ENCODE data around the gene FNBP1.

Gene FNBP1

GRCh38 chr9:130058154-130058553, 15.2 kb upstream of the FNBP1 start:
- Histone ChIP-seq H3K4me1 (ENCODE audit: control insufficient read depth, insufficient read depth, low read length) (no peaks in the 10 kb centered on the region), H3K27ac (ENCODE audit: extremely low read depth, low read depth, low read length) (no peak overlapping the region), H3K4me3 (ENCODE audit: low read depth, low read length) (no peak overlapping the region), H3K36me3 (ENCODE audit: control insufficient read depth in 2 of 2, insufficient read depth in 1 of 2, low read length in 2 of 2) (peaks cover 0 to 7% of the 10 kb centered on the region in 2 experiments; a peak in 2 of 3 replicates), H3K9me3 (ENCODE audit: control insufficient read depth, insufficient read depth, low read depth, low read length) (no peaks in the 10 kb centered on the region)
- CTCF ChIA-PET, result interaction anchor here (0.6 to 2.2 kb wide), 10 partner anchors 9 to 594 kb away, joined by 3 to 11 read pairs (median 4); partner anchors contain the start of gene C9orf50
- POLR2A ChIA-PET, result interaction anchor here (0.7 kb wide), 1 partner anchor 696 kb away, joined by 3 read pairs; no protein-coding TSS in a partner anchor
- TF ChIP-seq ZNF391 (tag by site-specific recombination; IDR thresholded peaks at IDR 0.05; ENCODE audit: borderline replicate concordance, low read depth) (no peak), CTCF (tag by site-specific recombination; IDR thresholded peaks at IDR 0.05) (0 out of 2 replicates have a peak, but pooled peaks have one; percentile 8), ZNF580 (tag by site-specific recombination; IDR thresholded peaks at IDR 0.05) (0 out of 2 replicates have a peak, but pooled peaks have one; percentile 13), KLF9 (tag by site-specific recombination; IDR thresholded peaks at IDR 0.05; ENCODE audit: low read depth) (no peak)
- TF ChIP-seq, protein P1, sequence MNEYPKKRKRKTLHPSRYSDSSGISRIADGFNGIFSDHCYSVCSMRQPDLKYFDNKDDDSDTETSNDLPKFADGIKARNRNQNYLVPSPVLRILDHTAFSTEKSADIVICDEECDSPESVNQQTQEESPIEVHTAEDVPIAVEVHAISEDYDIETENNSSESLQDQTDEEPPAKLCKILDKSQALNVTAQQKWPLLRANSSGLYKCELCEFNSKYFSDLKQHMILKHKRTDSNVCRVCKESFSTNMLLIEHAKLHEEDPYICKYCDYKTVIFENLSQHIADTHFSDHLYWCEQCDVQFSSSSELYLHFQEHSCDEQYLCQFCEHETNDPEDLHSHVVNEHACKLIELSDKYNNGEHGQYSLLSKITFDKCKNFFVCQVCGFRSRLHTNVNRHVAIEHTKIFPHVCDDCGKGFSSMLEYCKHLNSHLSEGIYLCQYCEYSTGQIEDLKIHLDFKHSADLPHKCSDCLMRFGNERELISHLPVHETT (tag by site-specific recombination; IDR thresholded peaks at IDR 0.05), result no peak

DNA sequence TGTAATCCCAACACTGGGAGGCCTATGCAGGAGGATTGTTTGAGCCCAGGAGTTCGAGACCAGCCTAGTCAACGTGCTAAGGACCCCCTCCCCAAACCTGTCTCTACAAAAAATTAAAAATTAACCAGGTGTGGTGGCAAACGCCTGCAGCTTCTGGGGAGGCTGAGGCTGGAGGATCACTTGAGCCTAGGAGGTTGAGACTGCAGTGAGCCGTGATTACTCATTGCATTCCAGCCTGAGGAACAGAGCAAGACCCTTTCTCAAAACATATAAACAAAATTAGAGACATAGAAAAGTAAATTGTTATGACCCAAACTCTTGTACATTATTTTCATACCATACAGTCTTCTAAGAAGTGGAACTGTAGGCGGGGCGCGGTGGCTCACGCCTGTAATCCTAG, 11.8 kb upstream of the FNBP1 start:
- H3K4me1 ChIP-seq (ENCODE audit: control insufficient read depth, insufficient read depth, low read length), result no peaks in the 10 kb centered on the region; the same call in 1 of the 2 replicates
- CTCF ChIA-PET, result interaction anchor here (0.6 kb wide), 1 partner anchor 181 kb away, joined by 4 read pairs; no protein-coding TSS in a partner anchor

More for the DNA sequence above, 11.8 kb upstream of the FNBP1 start:
- POLR2A ChIA-PET, result interaction anchor here (3.2 kb wide), 1 partner anchor 11 kb away, joined by 42 read pairs; the partner anchor contains the start of gene FNBP1
- H3K27ac ChIP-seq (ENCODE audit: extremely low read depth, low read depth, low read length), result no peak overlapping the region
- peaks cover 0 to 3% of the 10 kb centered on the region in 2 experiments; a peak in 2 of 3 replicates for H3K36me3 ChIP-seq (ENCODE audit: control insufficient read depth in 2 of 2, insufficient read depth in 1 of 2, low read length in 2 of 2)
- no peaks in the 10 kb centered on the region for H3K9me3 ChIP-seq (ENCODE audit: control insufficient read depth, insufficient read depth, low read depth, low read length)
- peak overlapping the region; percentile 91 for H3K4me3 ChIP-seq (ENCODE audit: low read depth, low read length)
- TF ChIP-seq ZBTB10 (tag by site-specific recombination; IDR thresholded peaks at IDR 0.05) (no peak), ZIC2 (tag by site-specific recombination; IDR thresholded peaks at IDR 0.05) (no peak), ZNF223 (tag by site-specific recombination; IDR thresholded peaks at IDR 0.05) (no peak), ZNF473 (tag by site-specific recombination; IDR thresholded peaks at IDR 0.05) (no peak), ZNF140 (tag by site-specific recombination; IDR thresholded peaks at IDR 0.05) (no peak), OVOL3 (tag by site-specific recombination; IDR thresholded peaks at IDR 0.05) (no peak), ZNF366 (tag by site-specific recombination; conservative IDR thresholded peaks at IDR 0.05) (no peak), ZNF48 (tag by site-specific recombination; IDR thresholded peaks at IDR 0.05) (no peak), KLF10 (tag by site-specific recombination; IDR thresholded peaks at IDR 0.05) (no peak), ZNF175 (tag by site-specific recombination; IDR thresholded peaks at IDR 0.05) (no peak), ZNF558 (tag by site-specific recombination; IDR thresholded peaks at IDR 0.05) (no peak), ZNF629 (tag by site-specific recombination; IDR thresholded peaks at IDR 0.05) (no peak), TCF7L2 (IDR thresholded peaks at IDR 0.05; ENCODE audit: borderline replicate concordance, low read depth, low read length) (no peak), ZNF248 (tag by site-specific recombination; IDR thresholded peaks at IDR 0.05) (no peak), GLIS1 (tag by site-specific recombination; IDR thresholded peaks at IDR 0.05) (no peak), ZFP3 (tag by site-specific recombination; IDR thresholded peaks at IDR 0.05; ENCODE audit: low read depth) (no peak)
- TF ChIP-seq, protein P2, sequence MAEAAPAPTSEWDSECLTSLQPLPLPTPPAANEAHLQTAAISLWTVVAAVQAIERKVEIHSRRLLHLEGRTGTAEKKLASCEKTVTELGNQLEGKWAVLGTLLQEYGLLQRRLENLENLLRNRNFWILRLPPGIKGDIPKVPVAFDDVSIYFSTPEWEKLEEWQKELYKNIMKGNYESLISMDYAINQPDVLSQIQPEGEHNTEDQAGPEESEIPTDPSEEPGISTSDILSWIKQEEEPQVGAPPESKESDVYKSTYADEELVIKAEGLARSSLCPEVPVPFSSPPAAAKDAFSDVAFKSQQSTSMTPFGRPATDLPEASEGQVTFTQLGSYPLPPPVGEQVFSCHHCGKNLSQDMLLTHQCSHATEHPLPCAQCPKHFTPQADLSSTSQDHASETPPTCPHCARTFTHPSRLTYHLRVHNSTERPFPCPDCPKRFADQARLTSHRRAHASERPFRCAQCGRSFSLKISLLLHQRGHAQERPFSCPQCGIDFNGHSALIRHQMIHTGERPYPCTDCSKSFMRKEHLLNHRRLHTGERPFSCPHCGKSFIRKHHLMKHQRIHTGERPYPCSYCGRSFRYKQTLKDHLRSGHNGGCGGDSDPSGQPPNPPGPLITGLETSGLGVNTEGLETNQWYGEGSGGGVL (tag by site-specific recombination; IDR thresholded peaks at IDR 0.05), result no peak
